Chondrocyte (in vitro differentiated cells): Measurements from ENCODE around the gene PTPRN2. TPM values are rescaled to one million over a fixed set of nuclear protein-coding genes. Genes with fewer than 3 reads are reported as not detected.
"Not testable (repeated sequence)": the region's sequence is repeated elsewhere in the genome, so short reads cannot be mapped to it uniquely, and the experiment has no call there.

Experiments
- DNase-seq: peaks from one replicate; pipeline ENCODE4 v3.0.0; 2021; ENCODE audit warnings: mixed read lengths, low spot score
- H3K27ac Mint-ChIP-seq: one replicate; pipeline ENCODE4 v1.8.0; 2021; ENCODE audit warnings: mild to moderate bottlenecking, moderate library complexity, mixed read lengths; ENCODE audit not compliant: unreplicated experiment
- H3K27me3 Mint-ChIP-seq: 2 replicates; pipeline ENCODE4 v1.8.0; 2021; ENCODE audit warnings: low read depth, mixed read lengths
- H3K36me3 Mint-ChIP-seq: 2 replicates; pipeline ENCODE4 v1.8.0; 2021; ENCODE audit warnings: low read depth, mixed read lengths
- H3K4me1 Mint-ChIP-seq: 2 replicates; pipeline ENCODE4 v1.8.0; 2021; ENCODE audit warnings: low read depth, mild to moderate bottlenecking, mixed read lengths
- H3K4me3 Mint-ChIP-seq: one replicate; pipeline ENCODE4 v1.8.0; 2021; ENCODE audit warnings: mild to moderate bottlenecking, moderate library complexity, mixed read lengths; ENCODE audit not compliant: unreplicated experiment
- H3K9me3 Mint-ChIP-seq: 2 replicates; pipeline ENCODE4 v1.8.0; 2021; ENCODE audit warnings: low read depth, mixed read lengths
- CTCF ChIP-seq: fragments of 200-600 bp; sonication (generic); IDR thresholded peaks from 2 replicates; pipeline ENCODE4 v1.5.0; 2021; ENCODE audit warnings: antibody characterized with exemption, mild to moderate bottlenecking, moderate library complexity
- total RNA-seq: library from RNA; stranded (reverse); gene quantifications from 3 replicates; pipeline ENCODE4 v1.2.1, GENCODE V29; 2021

The PTPRN2 gene
- total RNA-seq, 1 donor from 2014 or later, result 0.30 TPM

DNA sequence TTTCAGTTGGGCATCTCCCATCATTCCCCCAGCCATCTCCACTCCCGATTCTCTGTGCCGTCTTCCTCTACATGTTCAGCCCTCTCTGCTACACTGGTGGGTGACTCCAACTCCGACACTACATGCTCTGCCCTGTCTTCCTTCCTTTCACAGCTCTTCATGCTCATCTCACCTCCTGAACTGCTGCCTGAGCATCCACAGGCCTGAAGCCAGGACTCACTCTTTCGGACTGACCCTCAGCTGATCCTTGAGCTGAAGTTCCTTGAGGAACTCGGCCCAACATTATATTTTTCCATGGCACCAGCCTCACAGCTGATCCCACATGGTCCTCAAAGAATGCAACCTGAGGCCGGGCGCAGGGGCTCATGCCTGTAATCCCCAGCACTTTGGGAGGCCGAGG, 538.4 kb downstream of the PTPRN2 start:
- Mint-ChIP-seq H3K4me3 (no peak overlapping the region), H3K9me3 (peaks cover 5% of the 10 kb centered on the region), H3K27me3 (no peaks in the 10 kb centered on the region), H3K27ac (no peak overlapping the region), H3K4me1 (no peaks in the 10 kb centered on the region), H3K36me3 (no peaks in the 10 kb centered on the region)
- TF ChIP-seq CTCF, result no peak
- no peak for DNase-seq

- no peaks in the 10 kb centered on the region for H3K36me3 Mint-ChIP-seq
- H3K9me3 Mint-ChIP-seq, result peaks cover 5% of the 10 kb centered on the region
- no peaks in the 10 kb centered on the region for H3K4me1 Mint-ChIP-seq
- no peaks in the 10 kb centered on the region for H3K27me3 Mint-ChIP-seq
- H3K4me3 Mint-ChIP-seq, result no peak overlapping the region
- no peak overlapping the region for H3K27ac Mint-ChIP-seq
- no peak for DNase-seq
- TF ChIP-seq CTCF, result no peak
Observed at GRCh38 chr7:158048569-158048968, 539.1 kb downstream of the PTPRN2 start.

DNA sequence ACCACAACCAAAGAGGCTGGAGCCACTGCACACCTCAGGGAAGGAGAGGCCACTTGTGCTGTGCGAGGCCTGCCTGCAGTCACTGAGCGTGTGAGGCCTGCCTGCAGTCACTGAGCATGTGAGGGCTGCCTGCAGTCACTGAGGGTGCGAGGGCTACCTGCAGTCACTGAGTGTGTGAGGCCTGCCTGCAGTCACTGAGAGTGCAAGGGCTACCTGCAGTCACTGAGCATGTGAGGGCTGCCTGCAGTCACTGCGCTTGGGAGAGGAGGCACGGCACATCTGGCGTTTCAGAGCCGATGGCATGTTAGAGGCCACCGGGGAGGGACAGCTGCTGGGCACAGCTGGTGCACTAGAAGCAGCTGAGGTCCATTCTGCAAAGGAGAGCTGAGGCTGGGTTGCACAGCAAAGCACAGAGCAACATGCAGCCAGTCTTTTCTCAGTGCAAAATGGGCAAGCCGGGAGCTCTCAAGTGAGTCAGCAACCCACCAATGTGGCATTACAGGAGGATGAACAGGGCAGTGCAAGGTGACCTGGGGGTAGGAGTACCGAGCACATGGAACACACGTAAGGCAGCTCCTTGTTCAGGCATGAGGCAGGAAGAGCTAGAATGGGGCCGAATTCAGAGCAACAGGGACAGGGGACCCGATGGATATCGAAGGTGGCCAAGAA, 540.1 kb downstream of the PTPRN2 start:
- H3K27ac Mint-ChIP-seq, result no peak overlapping the region
- DNase-seq, result no peak

DNA sequence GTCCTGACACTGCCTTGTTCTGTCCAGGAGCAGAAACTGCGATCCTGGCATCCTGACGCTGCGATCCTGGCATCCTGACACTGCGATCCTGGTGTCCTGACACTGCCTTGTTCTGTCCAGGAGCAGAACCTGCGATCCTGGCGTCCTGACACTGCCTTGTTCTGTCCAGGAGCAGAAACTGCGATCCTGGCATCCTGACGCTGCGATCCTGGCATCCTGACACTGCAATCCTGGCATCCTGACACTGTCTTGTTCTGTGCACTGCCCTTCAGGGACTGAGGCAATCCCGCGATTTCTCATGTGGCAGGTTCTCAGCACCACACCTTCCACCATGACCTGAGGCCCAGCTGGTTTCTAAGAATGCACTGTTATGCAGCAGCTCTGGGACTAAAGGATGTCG, 541.4 kb downstream of the PTPRN2 start:
- H3K27me3 Mint-ChIP-seq, H3K27ac Mint-ChIP-seq, H3K4me3 Mint-ChIP-seq, H3K36me3 Mint-ChIP-seq, H3K4me1 Mint-ChIP-seq, H3K9me3 Mint-ChIP-seq, DNase-seq: not testable (repeated sequence)

More for the DNA sequence above, 540.1 kb downstream of the PTPRN2 start:
- Mint-ChIP-seq H3K9me3 (peaks cover 6% of the 10 kb centered on the region), H3K27me3 (no peaks in the 10 kb centered on the region), H3K4me3 (no peak overlapping the region), H3K4me1 (no peaks in the 10 kb centered on the region), H3K36me3 (no peaks in the 10 kb centered on the region)
- TF ChIP-seq CTCF, result no peak

DNA sequence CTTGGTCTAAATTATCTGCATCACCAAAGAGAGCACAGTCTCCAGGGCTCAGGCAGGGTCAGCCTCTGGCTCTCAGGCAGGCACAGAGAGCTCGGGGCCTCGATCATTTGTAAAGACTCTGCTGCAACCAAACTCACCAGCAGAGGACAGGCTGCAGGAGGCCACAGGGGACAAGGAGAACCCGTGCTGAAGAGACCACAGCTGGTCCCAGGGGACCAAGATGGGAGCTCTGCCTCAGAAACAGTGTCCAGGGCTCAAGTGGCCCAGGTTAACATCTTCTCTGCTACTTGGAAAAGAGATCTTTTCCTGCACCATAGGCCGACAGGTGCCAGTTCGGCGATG, 543.2 kb downstream of the PTPRN2 start:
- Mint-ChIP-seq H3K9me3 (peaks cover 19% of the 10 kb centered on the region), H3K4me1 (no peaks in the 10 kb centered on the region), H3K27me3 (no peaks in the 10 kb centered on the region), H3K36me3 (peaks cover 1% of the 10 kb centered on the region), H3K27ac (no peak overlapping the region), H3K4me3 (no peak overlapping the region)
- no peak for TF ChIP-seq CTCF
- no peak for DNase-seq
